GM18858 (cell line): Measurements from ENCODE around the gene CTNNA3.
"Not testable (repeated sequence)": the region's sequence is repeated elsewhere in the genome, so short reads cannot be mapped to it uniquely, and the experiment has no call there.

Source experiments
- ATAC-seq: cut with Tn5 transposase; IDR thresholded peaks from one replicate; pipeline ENCODE4 v1.9.1; 2021; ENCODE audit not compliant: unreplicated experiment

Gene CTNNA3

GRCh38 chr10:66337211-66337610 is 1358.8 kb downstream of the CTNNA3 start:
- ATAC-seq, result no peak

GRCh38 chr10:66336791-66337190 is 1359.2 kb downstream of the CTNNA3 start:
- no peak for ATAC-seq

DNA sequence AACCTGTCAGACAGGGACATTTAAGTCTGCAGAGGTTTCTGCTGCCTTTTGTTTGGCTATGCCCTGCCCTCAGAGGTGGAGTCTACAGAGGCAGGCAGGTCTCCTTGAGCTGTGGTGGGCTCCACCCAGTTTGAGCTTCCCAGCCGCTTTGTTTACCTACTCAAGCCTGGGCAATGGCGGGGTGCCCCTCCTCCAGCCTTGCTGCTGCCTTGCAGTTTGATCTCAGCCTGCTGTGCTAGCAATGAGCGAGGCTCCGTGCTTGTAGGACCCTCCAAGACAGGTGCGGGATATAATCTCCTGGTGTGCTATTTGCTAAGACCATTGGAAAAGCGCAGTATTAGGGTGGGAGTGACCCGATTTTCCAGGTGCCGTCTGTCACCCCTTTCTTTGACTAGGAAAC is 1360.2 kb downstream of the CTNNA3 start:
- not testable (repeated sequence) for ATAC-seq

GRCh38 chr10:66329147-66329546 is 1366.8 kb downstream of the CTNNA3 start:
- ATAC-seq, result no peak

DNA sequence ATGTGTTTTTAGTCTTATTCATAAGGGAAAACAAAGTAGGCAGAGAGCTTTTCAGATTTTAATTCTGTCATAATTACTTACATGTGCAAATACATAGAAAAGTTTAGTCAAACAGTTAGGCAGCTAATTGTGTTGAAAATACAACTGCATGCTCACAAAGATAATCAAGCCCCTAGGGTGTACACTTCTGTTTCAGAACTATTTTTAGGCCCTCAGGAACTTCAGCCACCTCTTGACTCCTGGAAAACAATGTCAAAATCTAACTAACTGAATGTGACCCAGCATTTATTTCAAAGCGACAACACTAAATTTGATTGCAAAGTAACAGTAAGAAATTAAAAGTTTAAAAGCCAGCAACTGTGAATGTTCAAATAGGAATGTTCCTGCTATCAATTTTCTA is 1369.1 kb downstream of the CTNNA3 start:
- ATAC-seq, result no peak

- ATAC-seq, result no peak
Measured at GRCh38 chr10:66322777-66323176, 1373.2 kb downstream of the CTNNA3 start.

DNA sequence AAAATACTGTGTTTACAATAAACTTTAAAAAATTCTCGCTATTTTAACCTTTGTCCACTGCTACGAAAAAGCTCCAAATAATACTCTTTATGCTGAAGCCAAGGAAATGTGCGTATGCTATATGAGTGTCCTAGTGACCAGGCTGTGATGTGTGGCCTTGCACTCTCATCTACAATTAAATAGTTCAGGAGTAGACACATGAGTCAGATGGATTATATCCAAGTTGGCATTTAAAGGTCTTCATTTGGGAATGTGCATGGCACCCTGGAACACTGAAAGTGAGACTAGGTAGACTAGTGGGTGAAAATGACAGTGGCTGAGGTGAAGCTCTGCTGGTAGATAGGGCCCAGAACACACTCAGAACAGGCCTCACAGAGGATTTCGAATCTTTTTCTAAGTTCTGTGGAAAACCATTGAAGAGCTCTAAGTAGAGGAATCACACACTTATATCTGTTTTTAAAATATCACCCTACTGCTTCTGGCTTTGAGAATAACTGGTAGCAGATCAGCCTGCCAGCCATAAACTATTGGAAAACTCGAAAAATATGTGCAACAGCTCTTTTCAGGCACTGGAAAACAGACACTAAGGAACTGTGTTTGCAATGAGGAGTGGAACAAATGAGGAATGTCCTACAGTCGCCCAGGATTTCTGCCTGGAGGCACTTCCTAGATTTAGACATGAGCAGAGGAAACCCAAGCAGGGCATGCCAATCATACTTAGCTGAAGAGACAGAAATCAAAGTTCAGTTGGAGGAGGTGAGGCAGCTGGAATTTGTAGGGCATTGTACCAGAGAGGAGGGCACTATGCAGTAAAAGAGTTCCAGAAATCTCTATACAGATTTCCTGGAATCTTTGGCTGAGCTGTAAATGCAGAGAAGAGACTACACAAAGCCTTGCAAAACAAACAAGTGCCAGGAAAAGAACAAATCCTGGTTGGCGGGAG is 1374.0 kb downstream of the CTNNA3 start:
- ATAC-seq, result no peak

- ATAC-seq, result no peak
Measured at GRCh38 chr10:66318761-66319160, 1377.2 kb downstream of the CTNNA3 start.

GRCh38 chr10:66307826-66308225 is 1388.2 kb downstream of the CTNNA3 start:
- no peak for ATAC-seq

- no peak for ATAC-seq
Measured at GRCh38 chr10:66301078-66301477, 1394.9 kb downstream of the CTNNA3 start.

DNA sequence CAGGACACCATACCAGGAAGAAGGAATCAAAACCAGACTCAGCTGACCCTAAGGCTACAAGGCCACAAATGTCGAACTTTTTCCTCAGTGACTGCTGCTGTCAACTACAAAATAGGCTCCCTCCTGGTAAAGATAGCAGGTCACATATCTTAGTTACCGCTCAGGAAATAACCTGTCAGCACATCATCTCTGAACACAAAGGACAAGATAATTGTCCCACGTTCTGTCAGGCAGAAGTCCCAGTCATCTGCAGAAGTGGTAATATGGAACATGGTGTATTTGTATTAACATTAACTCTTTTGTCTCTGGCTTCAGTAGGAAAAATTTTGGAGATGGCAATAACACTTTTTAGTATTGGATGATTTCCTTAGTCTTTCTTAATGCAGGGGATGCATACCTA is 1400.4 kb downstream of the CTNNA3 start:
- no peak for ATAC-seq

GRCh38 chr10:66294538-66294937 is 1401.5 kb downstream of the CTNNA3 start:
- no peak for ATAC-seq

GRCh38 chr10:66292922-66293321 is 1403.1 kb downstream of the CTNNA3 start:
- ATAC-seq, result no peak

DNA sequence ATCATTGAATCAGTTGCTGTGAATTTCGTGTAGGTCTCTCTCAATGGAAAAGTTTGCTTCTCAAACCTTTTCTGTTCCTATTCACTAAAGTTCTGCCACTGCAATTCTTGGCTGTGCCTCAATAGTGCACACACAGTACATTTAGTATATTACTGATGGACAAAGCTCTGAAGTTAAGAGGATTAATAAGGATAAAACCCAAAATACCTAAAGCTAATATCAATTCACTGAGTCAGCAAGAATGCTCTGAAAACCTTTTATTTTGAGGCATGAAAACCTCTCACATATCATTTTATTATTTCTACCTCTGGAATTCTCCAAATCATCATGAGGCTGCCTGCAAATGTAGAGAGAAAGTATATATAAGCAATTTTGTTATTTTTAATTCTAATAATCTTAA is 1403.5 kb downstream of the CTNNA3 start:
- no peak for ATAC-seq

DNA sequence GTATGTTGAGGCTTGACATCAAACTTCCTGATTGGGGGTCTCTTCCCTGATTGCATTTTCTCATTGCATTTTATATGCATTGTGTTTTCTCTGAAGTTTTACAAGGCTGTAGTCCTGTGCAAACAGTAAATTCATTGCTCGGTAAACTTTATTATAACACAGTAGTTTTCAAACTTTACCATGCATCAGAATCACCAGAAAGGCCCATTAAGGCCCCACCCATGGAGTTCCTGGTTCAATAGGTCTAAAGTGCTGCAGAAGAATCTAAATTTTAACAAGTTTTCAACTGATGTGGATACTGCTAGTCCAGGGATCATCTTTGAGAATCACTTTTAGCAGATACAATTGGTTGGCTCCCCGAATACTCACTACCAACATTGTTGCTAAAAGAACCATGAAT is 1404.9 kb downstream of the CTNNA3 start:
- no peak for ATAC-seq

GRCh38 chr10:66284621-66285020 is 1411.4 kb downstream of the CTNNA3 start:
- no peak for ATAC-seq

DNA sequence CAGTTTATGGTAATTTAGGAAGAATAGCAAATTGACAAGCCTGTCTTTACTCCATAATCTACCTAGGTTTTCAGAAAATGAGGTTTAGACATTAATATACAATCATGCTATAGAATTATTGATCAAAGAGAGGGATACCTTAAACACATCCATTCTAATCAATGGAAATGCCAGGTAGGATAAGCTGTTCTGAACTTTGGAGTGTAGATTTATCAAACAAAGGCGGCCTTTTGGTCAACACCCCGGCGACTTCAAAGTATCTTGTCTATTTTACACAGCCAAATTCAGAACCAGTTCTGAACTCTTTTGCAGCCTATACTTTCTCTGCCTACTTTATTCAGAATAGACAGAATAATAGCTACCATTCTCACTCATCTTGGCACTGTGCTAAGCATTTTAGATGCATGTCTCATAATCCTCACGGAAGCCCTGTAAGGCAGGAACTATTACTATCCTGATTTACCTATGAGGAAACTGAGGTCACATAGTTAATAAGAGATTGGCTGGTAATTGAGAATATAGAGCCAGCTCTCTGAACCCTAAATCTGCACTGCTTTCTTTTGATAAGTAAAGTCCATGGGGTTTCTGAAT is 1412.0 kb downstream of the CTNNA3 start:
- ATAC-seq, result no peak

- no peak for ATAC-seq
Measured at GRCh38 chr10:66283064-66283463, 1412.9 kb downstream of the CTNNA3 start.

- ATAC-seq, result no peak
Measured at GRCh38 chr10:66281327-66281726, 1414.7 kb downstream of the CTNNA3 start.

GRCh38 chr10:66277481-66277880 is 1418.5 kb downstream of the CTNNA3 start:
- no peak for ATAC-seq

GRCh38 chr10:66273966-66274519 is 1422.0 kb downstream of the CTNNA3 start:
- no peak for ATAC-seq

DNA sequence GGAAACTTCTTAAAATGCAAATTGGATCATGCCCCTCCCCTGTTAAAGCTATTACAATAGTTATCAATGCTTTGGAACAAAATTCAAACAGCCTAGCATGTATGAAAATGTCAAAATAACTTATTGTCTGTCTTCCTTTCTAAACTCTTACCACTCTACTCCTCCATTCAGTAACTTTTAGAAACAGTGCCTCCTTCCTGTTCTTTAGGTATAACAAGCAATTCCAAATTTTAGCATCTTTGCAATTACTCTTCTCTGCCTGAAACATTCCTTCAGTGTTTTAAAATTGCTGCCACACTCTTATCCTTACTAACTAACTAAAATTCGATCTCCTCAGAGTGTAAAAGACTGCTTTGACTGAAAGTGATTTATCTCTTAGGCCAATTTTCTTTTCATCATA is 1430.6 kb downstream of the CTNNA3 start:
- ATAC-seq, result no peak
